ENCODE results near the gene ALDH3B1.

Gene ALDH3B1

DNA sequence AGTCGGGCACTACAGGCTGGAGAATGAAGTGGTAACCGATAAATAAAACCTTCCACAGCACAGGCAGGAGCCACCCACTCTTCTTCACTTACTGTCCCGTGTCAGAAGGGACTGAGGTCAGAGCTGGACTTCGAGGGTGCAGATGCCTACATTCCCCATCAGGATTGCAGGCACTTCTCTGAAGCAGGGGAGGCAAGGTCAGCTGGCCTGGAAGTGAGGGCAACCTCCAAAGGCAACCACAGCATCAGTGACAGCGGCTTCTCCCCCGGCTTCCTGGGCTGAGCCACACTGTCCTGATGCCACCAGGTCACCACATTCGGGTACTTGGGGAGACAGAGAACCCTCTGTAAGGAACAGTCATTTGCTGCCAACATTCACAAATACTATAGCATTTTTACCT is 51.4 kb downstream of the ALDH3B1 start:
- no peak for DNase-seq (ENCODE audit: extremely low read depth, low read depth)
- TF ChIP-seq, protein P1, sequence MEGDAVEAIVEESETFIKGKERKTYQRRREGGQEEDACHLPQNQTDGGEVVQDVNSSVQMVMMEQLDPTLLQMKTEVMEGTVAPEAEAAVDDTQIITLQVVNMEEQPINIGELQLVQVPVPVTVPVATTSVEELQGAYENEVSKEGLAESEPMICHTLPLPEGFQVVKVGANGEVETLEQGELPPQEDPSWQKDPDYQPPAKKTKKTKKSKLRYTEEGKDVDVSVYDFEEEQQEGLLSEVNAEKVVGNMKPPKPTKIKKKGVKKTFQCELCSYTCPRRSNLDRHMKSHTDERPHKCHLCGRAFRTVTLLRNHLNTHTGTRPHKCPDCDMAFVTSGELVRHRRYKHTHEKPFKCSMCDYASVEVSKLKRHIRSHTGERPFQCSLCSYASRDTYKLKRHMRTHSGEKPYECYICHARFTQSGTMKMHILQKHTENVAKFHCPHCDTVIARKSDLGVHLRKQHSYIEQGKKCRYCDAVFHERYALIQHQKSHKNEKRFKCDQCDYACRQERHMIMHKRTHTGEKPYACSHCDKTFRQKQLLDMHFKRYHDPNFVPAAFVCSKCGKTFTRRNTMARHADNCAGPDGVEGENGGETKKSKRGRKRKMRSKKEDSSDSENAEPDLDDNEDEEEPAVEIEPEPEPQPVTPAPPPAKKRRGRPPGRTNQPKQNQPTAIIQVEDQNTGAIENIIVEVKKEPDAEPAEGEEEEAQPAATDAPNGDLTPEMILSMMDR (IDR thresholded peaks at IDR 0.05; ENCODE audit: low read depth, low read length), result no peak

DNA sequence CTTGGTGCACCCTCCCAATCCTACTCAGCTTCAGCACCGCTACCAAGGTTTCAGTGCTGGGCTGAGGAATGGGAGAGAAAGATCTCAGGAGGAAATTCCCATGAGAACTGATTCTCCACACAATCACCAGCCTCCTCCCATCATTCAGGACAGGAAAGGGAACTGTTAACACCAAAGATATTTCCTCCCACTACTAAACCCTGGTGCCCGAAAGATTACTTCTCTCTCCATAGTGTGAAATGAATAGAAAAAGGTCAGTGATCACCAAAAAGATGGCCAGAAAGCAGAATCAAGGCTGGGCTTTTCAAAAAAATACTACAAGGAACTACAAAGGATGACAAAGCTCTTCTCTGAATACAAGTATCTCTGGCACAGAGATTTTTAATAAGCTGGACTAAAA is 54.8 kb downstream of the ALDH3B1 start:
- DNase-seq (ENCODE audit: extremely low read depth, low read depth), result no peak
- TF ChIP-seq, protein P1 (IDR thresholded peaks at IDR 0.05; ENCODE audit: low read depth, low read length), result no peak

DNA sequence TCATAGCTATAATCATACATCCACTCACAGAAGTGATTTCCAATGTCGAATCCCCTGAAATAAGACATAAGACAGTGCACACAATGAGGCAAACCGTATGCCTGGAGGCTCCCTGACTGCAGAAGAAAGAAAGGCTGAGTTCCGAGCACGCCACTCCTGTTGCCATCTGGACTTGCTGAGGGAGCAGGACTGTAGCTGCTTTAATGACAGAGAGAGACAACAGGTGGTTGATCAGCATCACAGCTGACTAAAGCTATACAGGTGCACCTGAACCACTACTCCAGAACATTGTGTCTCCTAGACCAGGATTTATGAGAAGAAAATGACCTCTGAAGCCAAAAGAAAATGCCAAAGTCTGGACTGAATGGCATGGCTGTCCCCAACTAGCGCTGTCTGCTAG is 55.7 kb downstream of the ALDH3B1 start:
- DNase-seq (ENCODE audit: extremely low read depth, low read depth), result no peak
- TF ChIP-seq, protein P1 (IDR thresholded peaks at IDR 0.05; ENCODE audit: low read depth, low read length), result no peak

DNA sequence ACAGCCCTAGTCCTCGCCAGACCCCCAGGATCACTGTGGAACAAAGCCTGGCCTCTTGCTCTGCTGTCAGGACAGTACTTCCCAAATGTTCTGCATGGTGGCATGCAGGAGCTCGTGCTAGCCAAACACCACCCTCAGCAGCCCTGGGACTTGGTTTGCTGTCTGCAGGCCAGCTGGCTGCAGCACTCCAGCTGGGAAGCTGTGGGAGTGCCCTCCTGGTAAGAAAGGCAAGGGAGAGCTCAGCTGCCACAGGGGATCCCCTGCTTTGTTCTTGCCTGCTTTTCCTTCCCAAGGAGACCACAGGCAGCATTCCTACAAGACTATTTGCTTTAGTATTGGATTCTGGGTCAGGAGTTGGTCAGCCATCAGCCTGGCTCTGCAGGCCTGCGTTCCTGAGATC is 56.6 kb downstream of the ALDH3B1 start:
- no peak for DNase-seq (ENCODE audit: extremely low read depth, low read depth)
- TF ChIP-seq, protein P1 (IDR thresholded peaks at IDR 0.05; ENCODE audit: low read depth, low read length), result no peak

DNA sequence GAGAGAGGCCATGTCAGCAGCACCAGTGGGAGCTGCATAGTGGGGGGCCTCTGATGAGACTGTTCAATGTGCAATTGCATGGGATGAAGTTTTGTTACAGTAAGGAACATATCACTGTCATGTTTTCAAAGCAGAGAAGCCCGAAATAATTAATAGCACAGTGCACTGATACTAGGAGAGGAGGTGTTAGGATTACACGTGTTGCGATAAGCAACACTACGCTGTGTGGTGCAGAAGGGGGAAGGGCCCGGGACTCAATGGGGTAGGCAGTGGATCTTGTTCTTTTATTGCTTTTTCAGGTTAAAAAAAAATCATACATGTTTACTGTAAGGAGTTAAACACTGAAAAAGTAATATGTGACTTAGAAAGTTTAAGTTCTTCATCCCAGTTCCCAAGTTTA is 57.9 kb downstream of the ALDH3B1 start:
- no peak for DNase-seq (ENCODE audit: extremely low read depth, low read depth)
- TF ChIP-seq, protein P1 (IDR thresholded peaks at IDR 0.05; ENCODE audit: low read depth, low read length), result no peak

DNA sequence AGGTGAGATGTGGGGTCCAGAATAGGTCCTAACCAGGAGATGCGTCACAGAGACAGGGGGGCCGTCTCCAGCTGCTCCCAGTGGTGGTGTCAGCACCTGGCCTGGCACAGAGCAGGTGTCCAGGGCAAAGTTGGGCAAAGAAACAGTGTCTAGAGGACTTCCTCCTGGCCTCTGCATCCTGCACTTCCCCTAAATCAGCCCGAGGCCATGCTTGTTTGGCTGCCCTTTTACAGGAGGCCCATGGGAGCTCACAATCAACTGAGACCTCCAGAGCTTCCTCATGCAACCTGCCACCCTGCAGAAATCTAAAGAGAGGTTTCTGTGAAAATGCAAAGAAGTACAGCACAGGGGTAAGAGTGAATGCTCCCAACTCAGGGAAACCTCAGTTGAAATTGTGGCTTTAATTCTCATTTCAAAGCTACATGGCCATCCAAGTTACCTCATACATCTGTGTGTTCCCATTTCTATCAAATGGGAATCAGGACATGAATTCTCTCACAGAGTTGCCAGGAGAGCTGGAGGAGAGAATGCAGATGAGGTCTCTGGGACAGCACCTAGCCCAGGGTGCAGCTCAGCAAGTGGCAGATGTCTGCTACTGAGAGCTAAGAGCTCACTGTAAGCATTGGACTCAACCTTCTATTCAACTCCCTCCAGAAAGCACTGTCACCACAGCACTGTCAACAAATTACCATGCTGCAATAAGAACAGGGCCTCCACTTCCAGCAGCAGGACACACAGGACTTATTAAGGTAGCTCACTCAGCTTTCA is 61.3 kb downstream of the ALDH3B1 start:
- TF ChIP-seq, protein P1 (IDR thresholded peaks at IDR 0.05; ENCODE audit: low read depth, low read length), result no peak
- DNase-seq (ENCODE audit: extremely low read depth, low read depth), result no peak

DNA sequence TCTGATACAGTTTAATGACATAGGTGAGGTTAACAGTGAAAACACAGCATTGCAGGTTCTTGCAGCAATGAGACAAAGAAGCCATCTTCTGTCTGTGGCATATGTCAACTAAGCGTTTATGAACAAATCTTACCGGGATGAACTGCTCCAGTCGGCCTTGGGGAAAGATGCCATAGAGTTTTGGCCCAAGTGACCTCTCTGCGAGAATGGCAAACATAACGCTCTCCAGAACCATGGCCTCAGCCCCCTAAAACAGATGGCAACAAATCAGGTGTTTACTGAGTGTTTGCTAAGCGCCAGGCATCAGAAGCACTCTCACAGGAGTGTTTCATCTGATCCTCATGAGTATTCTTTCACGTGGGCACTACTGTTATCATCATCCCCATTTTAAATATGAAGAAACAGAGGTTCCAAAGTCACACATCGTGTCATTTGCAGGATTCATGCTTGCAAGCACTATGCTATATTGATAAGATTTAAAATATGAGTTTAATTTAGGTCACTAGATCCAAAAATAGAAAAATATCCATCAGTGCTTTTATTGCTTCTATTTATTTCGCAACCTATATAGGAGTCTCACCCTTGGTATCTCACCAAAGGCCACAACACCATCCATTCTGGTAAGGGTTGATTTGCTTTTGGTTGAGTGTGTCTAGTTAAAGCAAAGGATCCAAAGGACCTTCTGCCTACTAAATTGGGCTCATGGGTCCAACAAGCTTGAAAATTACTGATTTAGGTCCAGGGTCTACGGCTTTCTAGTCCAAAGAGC is 64.6 kb downstream of the ALDH3B1 start:
- TF ChIP-seq, protein P1 (IDR thresholded peaks at IDR 0.05; ENCODE audit: low read depth, low read length), result no peak
- no peak for DNase-seq (ENCODE audit: extremely low read depth, low read depth)

Measured in AG09319 (cell line).